Breast epithelium (tissue), 4 donors: ENCODE results near the gene NFKBIB. TPM values are rescaled to one million over a fixed set of nuclear protein-coding genes. Genes with fewer than 3 reads are reported as not detected.
A peak's percentile ranks its signal among the peaks of the same experiment; 100 is the strongest.

Experiments
- DNase-seq, 2 donors: peaks; one replicate each; pipeline ENCODE4 v3.0.0-alpha.2; 2019; ENCODE audit warnings: low spot score in 2 of 2
- H3K27ac ChIP-seq, 2 donors: fragments of 200-600 bp; sonication (generic) in 1 of 2; one replicate each; pipeline ENCODE4 v1.5.1; 2016 to 2019; ENCODE audit warnings: mild to moderate bottlenecking in 1 of 2
- H3K27me3 ChIP-seq, 2 donors: fragments of 200-600 bp; sonication (generic) in 1 of 2; one replicate each; pipeline versions ENCODE4 v1.5.1 to v1.6.0; 2017 to 2019; ENCODE audit warnings: control low read depth in 1 of 2, mild to moderate bottlenecking in 1 of 2
- H3K36me3 ChIP-seq: fragments of 200-600 bp; one replicate; pipeline ENCODE4 v1.5.1; 2019
- H3K4me1 ChIP-seq, 2 donors: fragments of 200-600 bp; sonication (generic); one replicate each; pipeline ENCODE4 v1.5.1; 2016 to 2019; ENCODE audit warnings: control low read depth in 1 of 2
- H3K4me3 ChIP-seq, 3 donors: fragments of 200-600 bp; sonication (generic); 1 replicate in 2 of 3; 2 replicates in 1 of 3; pipeline ENCODE4 v1.5.1; 2016 to 2019; ENCODE audit warnings: mild to moderate bottlenecking in 3 of 3, moderate library complexity in 2 of 3
- H3K9me3 ChIP-seq, 2 donors: fragments of 200-600 bp; sonication (generic) in 1 of 2; one replicate each; pipeline ENCODE4 v1.5.1; 2016 to 2019; ENCODE audit warnings: control low read depth in 1 of 2
- POLR2A ChIP-seq: fragments of 450-650 bp; IDR thresholded peaks from one replicate; pipeline ENCODE4 v1.6.1; 2016; ENCODE audit warnings: antibody characterized with exemption, mild to moderate bottlenecking, moderate library complexity
- POLR2AphosphoS5 ChIP-seq, 3 donors: sonication (generic); formaldehyde crosslinking; IDR thresholded peaks; one replicate each; pipeline ENCODE4 v1.6.1; 2017; ENCODE audit warnings: antibody characterized with exemption in 3 of 3
- intact Hi-C: fragments of 100-400 bp; cut with DNase I; formaldehyde crosslinking; loops from one replicate; pipeline ENCODE4 v1.15.1; 2023; ENCODE audit warnings: low total_unique reads
- total RNA-seq, 3 donors: library from RNA; depleted of rRNA; stranded (reverse); fragments of >200 nt; gene quantifications; one replicate each; pipeline ENCODE4 v1.1.0, GENCODE V29; 2016
- TF ChIP-seq, protein P1 (sequence below), 3 donors: fragments of 450-650 bp; IDR thresholded peaks; one replicate each; pipeline ENCODE4 v1.5.1; 2016 to 2017; ENCODE audit warnings: antibody characterized with exemption in 3 of 3, mild to moderate bottlenecking in 3 of 3, moderate library complexity in 3 of 3

The NFKBIB gene
- total RNA-seq, 3 donors from 2014 or later, result 15.7 to 29.2 (median 19.6) TPM

DNA sequence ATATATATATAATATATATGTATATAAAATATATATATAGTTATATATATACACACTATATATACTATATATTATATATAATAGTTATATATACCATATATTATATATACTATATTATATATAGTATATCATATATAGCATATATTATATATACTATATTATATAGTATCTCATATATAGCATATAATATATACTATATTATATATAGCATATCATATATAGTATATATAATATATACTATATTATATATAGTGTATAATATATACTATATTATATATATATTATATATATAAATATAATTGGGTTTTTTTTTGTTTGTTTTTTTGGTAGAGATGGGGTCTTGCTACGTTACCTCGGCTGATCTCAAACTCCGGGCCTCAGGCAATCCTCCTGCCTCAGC is 38.4 kb upstream of the NFKBIB start:
- intact Hi-C loops, result no loop called here
- TF ChIP-seq, protein P1, sequence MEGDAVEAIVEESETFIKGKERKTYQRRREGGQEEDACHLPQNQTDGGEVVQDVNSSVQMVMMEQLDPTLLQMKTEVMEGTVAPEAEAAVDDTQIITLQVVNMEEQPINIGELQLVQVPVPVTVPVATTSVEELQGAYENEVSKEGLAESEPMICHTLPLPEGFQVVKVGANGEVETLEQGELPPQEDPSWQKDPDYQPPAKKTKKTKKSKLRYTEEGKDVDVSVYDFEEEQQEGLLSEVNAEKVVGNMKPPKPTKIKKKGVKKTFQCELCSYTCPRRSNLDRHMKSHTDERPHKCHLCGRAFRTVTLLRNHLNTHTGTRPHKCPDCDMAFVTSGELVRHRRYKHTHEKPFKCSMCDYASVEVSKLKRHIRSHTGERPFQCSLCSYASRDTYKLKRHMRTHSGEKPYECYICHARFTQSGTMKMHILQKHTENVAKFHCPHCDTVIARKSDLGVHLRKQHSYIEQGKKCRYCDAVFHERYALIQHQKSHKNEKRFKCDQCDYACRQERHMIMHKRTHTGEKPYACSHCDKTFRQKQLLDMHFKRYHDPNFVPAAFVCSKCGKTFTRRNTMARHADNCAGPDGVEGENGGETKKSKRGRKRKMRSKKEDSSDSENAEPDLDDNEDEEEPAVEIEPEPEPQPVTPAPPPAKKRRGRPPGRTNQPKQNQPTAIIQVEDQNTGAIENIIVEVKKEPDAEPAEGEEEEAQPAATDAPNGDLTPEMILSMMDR (IDR thresholded peaks at IDR 0.05), result no peak
- TF ChIP-seq POLR2AphosphoS5 (IDR thresholded peaks at IDR 0.05) (no peak), POLR2A (no peak)
- no peak for DNase-seq
- Histone ChIP-seq H3K36me3 (no peaks in the 10 kb centered on the region), H3K4me3 (no peak overlapping the region), H3K9me3 (no peaks in the 10 kb centered on the region), H3K27ac (no peak overlapping the region), H3K27me3 (no peaks in the 10 kb centered on the region), H3K4me1 (no peaks in the 10 kb centered on the region)

DNA sequence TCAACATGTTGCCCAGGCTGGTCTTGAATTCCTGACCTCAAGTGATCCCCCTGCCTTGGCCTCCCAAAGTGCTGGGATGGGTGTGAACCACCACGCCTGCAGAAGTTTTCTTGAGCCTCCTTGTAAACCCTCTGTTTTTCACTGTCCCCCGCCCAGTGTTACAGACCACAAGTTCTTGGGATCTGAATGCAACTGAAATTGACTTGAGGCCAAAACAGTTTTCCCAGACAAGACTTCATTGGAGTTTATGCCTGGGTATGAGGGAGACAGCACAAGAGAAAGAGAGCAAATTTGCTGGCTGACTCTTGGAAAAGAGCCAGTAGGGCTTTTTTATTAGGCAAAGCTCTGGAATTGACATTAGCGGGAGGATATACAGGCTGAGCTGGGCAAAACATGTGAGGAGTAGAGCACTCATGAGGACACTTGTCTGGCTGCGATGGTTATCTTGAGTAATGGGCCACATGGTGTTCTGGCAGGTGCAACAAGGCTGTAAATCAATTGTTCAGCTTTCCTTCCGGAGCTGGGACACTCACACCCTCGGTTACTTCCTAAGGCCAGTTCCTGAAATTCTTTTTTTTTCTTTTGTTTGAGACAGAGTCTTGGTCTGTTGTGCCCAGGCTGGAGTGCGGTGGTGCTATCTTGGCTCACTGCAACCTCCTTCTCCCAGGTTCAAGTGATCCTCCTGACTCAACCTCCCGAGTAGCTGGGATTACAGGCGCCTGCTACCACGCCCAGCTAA is 37.3 kb upstream of the NFKBIB start:
- intact Hi-C loops, result no loop called here
- DNase-seq, result peak in 1 of 2 donors; percentile 48
- Histone ChIP-seq H3K36me3 (no peaks in the 10 kb centered on the region), H3K9me3 (no peaks in the 10 kb centered on the region), H3K4me3 (no peak overlapping the region), H3K4me1 (no peaks in the 10 kb centered on the region), H3K27me3 (no peaks in the 10 kb centered on the region), H3K27ac (peak overlapping the region; percentile 46 to 54)
- TF ChIP-seq POLR2AphosphoS5 (IDR thresholded peaks at IDR 0.05), result peak; percentile 24 to 63 (median 38)
- no peak for TF ChIP-seq POLR2A

DNA sequence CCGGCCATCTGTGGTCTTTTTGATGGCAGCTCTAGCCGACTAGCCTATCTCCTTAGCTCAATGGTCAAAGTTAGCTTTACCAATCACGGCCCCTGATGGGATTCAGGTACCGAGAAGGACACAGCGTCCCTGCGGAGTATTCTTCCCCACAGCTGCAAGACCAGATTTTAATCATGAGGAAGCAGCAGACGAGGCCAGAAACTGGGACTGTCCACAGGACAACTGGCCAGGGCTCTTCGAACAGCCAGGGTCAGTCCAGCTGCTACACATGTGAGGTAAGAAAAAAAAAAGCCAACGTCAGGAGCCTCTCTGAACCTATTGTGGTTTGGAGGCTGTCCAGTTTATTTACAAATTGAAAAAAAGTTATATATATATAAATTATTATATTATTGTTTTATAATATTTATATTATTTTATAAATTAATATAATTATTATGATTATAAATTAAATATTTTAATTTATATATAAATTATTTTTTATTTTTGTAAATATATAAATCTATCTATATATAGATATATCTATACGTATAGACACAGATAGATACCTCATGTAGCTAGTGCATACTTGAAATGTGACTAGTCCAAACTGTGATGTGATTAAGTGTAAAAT is 32.5 kb upstream of the NFKBIB start:
- Histone ChIP-seq H3K36me3 (no peaks in the 10 kb centered on the region), H3K4me1 (no peaks in the 10 kb centered on the region), H3K4me3 (no peak overlapping the region), H3K27ac (no peak overlapping the region), H3K27me3 (no peaks in the 10 kb centered on the region), H3K9me3 (no peaks in the 10 kb centered on the region)
- no peak for DNase-seq
- intact Hi-C loops, result no loop called here
- TF ChIP-seq POLR2A, result no peak

DNA sequence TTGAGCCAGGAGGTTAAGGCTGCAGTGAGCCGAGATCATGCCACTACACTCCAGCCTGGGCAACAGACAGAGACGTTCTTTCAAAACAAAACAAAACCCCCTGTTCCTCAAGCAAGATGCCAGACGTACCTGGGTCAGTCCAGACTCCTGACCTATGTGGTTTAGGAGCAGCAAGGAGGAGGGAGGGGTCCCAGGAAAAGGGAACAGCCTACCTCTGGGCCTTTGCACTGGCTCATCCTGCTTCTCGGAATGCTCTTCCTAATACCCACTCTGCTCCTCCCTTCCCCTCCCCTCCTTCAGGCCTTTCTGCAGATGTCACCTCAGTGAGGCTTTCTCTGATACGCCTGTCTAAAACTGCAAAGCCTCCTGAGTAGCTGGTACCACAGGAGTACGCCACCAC is 31.2 kb upstream of the NFKBIB start:
- H3K27ac ChIP-seq, result no peak overlapping the region
- H3K4me1 ChIP-seq, result no peaks in the 10 kb centered on the region
- no peaks in the 10 kb centered on the region for H3K9me3 ChIP-seq
- H3K4me3 ChIP-seq, result no peak overlapping the region
- no peaks in the 10 kb centered on the region for H3K36me3 ChIP-seq
- no peak for DNase-seq
- no peaks in the 10 kb centered on the region for H3K27me3 ChIP-seq
- intact Hi-C loops, result no loop called here
- no peak for TF ChIP-seq POLR2A
- TF ChIP-seq POLR2AphosphoS5 (IDR thresholded peaks at IDR 0.05), result no peak
- TF ChIP-seq, protein P1 (IDR thresholded peaks at IDR 0.05), result no peak

DNA sequence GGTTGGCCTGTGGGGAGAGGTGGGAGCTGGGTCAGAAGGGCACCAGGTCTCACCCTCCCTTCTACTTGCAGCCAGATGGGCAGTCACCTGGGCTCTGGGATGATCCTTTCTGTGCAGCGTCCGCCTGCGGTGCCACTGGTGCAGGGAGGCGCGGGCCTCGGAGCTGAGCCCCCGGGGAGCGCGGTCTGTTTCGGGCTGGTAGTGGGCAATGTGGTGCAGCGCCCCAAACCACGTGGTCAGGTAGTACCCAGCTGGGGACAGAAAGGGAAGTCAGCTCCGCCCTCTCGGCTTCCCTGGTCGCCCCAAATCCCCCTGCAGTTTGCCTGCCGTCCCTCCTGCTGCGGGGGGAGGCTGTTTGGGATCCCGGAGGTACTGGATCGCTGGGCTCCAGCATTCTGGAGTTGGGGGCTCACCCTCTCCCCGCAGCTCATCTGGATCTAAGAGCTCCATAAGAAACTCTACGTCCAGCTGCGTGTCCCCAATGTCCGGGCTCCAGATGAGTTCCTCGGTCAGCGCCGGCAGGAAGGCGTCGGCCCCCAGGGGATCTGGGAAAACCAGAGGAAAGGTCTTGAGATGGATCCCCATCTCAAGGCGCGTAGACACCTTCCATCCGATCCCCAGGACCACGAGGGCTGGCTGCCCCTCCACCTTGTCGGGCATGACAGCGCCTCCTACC is 30.5 kb upstream of the NFKBIB start:
- Histone ChIP-seq H3K27ac (peak overlapping the region; percentile 10 to 69), H3K36me3 (no peaks in the 10 kb centered on the region)
- no peak for DNase-seq

More for the DNA sequence above, 30.5 kb upstream of the NFKBIB start:
- intact Hi-C loops, result no loop called here
- no peak for TF ChIP-seq POLR2AphosphoS5 (IDR thresholded peaks at IDR 0.05)
- TF ChIP-seq, protein P1 (IDR thresholded peaks at IDR 0.05), result no peak
- TF ChIP-seq POLR2A, result no peak
- H3K9me3 ChIP-seq, result no peaks in the 10 kb centered on the region
- H3K4me3 ChIP-seq, result peak overlapping the region; percentile 37 to 62 (median 62)
- no peaks in the 10 kb centered on the region for H3K27me3 ChIP-seq
- H3K4me1 ChIP-seq, result no peaks in the 10 kb centered on the region
